ENCODE data around the gene FNBP1.
"Not testable (repeated sequence)": the region's sequence is repeated elsewhere in the genome, so short reads cannot be mapped to it uniquely, and the experiment has no call there.

The FNBP1 gene

DNA sequence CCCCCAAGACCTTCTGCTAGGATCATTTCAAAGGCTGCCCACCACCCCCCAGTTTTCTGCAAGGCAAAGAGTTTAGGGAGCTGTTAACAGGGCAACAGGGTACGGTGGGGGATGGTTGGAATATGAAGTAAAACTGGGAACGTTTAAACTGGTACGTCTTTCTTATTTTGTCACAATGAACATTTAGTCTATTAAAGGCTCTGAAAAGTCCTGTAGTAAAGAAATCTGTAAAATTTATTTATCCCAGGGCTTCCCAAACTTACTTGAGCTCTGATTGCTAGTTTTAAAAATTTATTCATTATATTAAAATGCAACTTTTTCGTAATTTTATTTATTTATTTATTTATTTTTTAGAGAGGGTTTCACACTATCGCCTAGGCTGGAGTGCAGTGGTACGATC lies 145.7 kb downstream of the FNBP1 start:
- TF ChIP-seq, protein P1, sequence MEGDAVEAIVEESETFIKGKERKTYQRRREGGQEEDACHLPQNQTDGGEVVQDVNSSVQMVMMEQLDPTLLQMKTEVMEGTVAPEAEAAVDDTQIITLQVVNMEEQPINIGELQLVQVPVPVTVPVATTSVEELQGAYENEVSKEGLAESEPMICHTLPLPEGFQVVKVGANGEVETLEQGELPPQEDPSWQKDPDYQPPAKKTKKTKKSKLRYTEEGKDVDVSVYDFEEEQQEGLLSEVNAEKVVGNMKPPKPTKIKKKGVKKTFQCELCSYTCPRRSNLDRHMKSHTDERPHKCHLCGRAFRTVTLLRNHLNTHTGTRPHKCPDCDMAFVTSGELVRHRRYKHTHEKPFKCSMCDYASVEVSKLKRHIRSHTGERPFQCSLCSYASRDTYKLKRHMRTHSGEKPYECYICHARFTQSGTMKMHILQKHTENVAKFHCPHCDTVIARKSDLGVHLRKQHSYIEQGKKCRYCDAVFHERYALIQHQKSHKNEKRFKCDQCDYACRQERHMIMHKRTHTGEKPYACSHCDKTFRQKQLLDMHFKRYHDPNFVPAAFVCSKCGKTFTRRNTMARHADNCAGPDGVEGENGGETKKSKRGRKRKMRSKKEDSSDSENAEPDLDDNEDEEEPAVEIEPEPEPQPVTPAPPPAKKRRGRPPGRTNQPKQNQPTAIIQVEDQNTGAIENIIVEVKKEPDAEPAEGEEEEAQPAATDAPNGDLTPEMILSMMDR (IDR thresholded peaks at IDR 0.05; ENCODE audit: low read depth, low read length, missing control alignments): no peak
- H3K4me3 ChIP-seq (ENCODE audit: low read depth, low read length): no peak overlapping the region
- DNase-seq (ENCODE audit: low read depth): no peak
- in situ Hi-C loops (cut with HindIII; ENCODE audit: low sequenced_read_pairs): no loop called here

DNA sequence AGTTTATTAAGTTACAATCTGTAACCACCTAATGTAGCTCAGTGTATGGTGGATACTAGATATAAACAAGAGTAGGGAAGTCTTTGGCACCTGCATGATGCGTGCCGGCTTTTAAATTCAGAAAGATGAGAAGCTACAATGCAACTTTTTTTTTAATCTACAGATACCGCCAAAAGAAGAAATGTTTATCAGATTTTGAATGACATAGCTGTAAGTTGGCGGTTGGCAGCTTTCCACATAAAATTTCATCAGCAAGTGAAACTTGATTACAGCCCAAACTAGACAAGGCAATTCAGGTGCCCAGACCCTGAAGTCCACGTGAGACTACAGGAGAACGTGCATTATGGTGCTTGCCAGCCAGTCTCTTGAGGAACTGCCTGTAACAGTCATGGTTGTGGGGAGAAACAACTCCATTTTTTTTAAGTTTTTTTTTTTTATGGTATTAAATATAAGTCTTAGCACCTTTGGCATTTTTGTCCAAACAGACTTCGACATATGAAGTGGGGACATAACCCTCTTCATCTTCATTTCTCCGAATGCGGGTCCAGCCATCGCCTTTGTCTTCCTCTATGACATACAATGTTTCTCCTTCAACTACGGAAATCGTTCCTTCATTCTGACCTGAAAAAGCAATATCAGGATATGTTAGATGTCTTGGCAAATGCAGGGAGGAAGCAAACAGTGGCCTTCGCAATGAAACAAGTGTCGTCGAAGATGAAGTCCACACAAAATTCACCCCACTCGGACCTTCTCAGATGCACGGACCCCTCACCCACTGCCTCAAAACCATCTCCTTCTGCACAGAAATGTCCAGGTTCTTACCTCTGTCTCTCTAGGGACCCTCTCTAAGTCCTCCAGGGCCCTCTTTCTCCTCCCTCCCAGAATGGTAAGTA lies 147.4 kb downstream of the FNBP1 start:
- TF ChIP-seq, protein P1 (IDR thresholded peaks at IDR 0.05; ENCODE audit: low read depth, low read length, missing control alignments): no peak
- DNase-seq (ENCODE audit: low read depth): no peak
- H3K4me3 ChIP-seq (ENCODE audit: low read depth, low read length): no peak overlapping the region
- in situ Hi-C loops (cut with HindIII; ENCODE audit: low sequenced_read_pairs): no loop called here

DNA sequence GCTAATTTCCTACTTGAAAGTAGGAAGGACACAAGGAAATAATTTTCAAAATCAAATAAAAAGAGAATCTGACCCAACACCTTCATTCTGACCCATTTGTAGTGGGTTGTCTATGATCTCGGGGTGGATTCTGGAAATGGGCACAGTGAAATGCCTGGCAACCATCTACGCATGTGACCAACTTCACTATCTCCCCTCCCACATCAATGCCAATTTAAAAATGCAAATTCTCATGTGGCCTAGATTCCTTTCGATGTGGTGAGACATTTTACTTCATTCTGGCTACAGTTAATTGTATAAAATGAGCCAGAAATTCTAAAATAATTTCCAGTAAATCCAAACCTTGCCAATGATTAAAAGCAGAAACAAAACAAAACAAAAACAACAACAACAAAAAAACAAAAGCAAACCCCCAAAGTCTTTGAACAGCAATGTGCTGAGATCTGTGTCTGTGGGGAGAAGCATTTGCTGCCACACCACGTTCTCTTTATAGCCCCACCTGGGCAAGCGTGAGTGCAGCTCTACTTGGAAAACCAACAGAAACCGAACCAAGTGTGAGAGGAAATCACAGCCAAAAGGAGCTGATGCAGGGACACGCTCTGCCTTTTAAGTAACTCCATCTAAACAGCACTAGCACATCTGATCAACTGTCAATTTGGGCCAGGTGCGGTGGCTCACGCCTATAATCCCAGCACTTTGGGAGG lies 148.7 kb downstream of the FNBP1 start:
- no peak overlapping the region for H3K4me3 ChIP-seq (ENCODE audit: low read depth, low read length)
- in situ Hi-C loops (cut with HindIII; ENCODE audit: low sequenced_read_pairs): no loop called here
- TF ChIP-seq, protein P1 (IDR thresholded peaks at IDR 0.05; ENCODE audit: low read depth, low read length, missing control alignments): no peak
- no peak for DNase-seq (ENCODE audit: low read depth)

DNA sequence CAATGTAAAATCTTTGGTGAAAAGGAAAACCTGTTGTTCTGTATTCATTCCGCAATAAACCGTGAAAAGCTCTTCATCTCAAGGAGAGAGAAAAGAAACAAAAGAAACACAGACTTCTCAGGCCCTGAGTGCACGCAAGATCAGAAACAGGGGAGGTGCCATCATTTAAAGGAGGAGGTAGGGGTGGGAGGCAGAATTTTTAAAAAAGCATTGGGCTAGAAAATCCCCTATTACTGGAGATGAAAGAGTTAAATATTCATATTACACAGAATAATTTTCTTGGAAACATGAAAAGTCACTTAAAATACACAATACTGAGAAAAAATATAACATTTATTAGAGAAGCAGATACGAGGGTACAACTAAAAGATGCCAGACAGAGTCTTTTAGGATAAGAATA lies 151.4 kb downstream of the FNBP1 start:
- in situ Hi-C loops (cut with HindIII; ENCODE audit: low sequenced_read_pairs): no loop called here
- DNase-seq (ENCODE audit: low read depth): no peak

DNA sequence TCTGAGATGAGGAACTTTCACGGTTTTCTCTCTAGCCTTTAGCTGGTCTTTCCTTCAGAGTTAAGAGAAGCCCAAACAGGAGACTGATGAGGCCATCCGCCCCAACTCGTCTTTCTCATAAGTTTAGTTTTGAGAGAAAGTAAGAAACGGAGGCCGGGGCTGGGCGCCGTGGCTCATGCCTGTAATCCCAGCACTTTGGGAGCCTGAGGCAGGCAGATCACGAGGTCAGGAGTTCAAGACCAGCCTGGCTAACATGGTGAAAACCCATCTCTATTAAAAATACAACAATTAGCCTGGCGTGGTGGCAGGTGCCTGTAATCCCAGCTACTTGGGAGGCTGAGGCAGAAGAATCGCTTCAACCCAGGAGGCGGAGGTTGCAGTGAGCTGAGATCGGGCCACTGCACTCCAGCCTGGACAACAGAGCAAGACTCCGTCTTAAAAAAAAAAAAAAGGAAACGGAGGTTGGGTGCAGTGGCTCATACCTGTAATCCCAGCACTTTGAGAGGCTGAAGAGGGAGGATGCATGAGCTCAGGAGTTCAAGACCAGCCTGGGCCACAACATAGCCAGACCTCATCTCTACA lies 152.2 kb downstream of the FNBP1 start:
- not testable (repeated sequence) for H3K4me3 ChIP-seq (ENCODE audit: low read depth, low read length)

More for the DNA sequence above, 151.4 kb downstream of the FNBP1 start:
- TF ChIP-seq, protein P1 (IDR thresholded peaks at IDR 0.05; ENCODE audit: low read depth, low read length, missing control alignments): no peak
- no peak overlapping the region for H3K4me3 ChIP-seq (ENCODE audit: low read depth, low read length)

DNA sequence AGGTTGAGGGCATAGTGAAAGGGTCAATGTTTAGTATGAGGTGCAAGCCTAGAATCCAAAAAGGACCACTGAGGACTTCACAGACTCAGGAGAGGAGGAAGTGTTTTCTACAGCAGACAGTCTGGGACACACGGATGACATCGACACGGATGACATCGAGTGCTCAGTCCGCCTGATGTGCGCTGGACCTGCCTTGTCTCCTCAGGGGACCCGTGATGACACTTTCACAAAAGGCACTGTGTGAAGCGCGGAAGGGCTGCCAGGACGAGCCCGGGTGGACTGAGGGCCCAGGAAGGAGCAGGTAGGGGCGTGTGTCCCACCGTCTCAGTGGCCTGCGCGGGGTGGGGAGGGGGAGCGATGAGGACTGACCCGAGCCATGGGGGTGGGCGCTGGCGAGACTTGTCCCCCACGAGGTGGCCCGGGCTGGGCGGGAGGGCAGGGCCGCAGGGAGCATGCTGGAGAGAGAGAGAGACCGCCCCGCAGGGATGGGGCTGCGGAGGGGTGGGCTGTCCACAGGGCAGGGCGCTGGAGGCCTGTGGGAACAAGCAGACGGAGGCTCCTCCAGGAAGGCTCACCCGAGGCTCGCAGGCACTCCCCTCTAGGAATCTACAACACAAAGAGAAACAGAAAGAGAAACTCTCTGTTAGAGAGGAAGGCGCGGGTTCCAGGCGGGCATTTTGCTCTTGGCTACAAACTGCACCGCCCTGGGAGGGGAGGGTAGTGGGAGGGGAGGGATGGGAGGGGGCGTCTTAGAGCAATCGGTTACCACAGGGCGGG lies 152.9 kb downstream of the FNBP1 start:
- in situ Hi-C loops (cut with HindIII; ENCODE audit: low sequenced_read_pairs): no loop called here
- no peak for DNase-seq (ENCODE audit: low read depth)
- no peak overlapping the region for H3K4me3 ChIP-seq (ENCODE audit: low read depth, low read length)
- TF ChIP-seq, protein P1 (IDR thresholded peaks at IDR 0.05; ENCODE audit: low read depth, low read length, missing control alignments): no peak

More for the DNA sequence above, 152.2 kb downstream of the FNBP1 start:
- DNase-seq (ENCODE audit: low read depth); in situ Hi-C loops (cut with HindIII; ENCODE audit: low sequenced_read_pairs): not testable (repeated sequence)
